Measurements from ENCODE around the gene C2CD4C. TPM values are rescaled to one million over a fixed set of nuclear protein-coding genes. Genes with fewer than 3 reads are reported as not detected.
"Not testable (repeated sequence)": the region's sequence is repeated elsewhere in the genome, so short reads cannot be mapped to it uniquely, and the experiment has no call there.

Gene C2CD4C
- total RNA-seq, 5 donors from 2014 or later (not counting 1 experiment from before 2014, with no cell fraction given), result 0.06 TPM; not detected in 4

DNA sequence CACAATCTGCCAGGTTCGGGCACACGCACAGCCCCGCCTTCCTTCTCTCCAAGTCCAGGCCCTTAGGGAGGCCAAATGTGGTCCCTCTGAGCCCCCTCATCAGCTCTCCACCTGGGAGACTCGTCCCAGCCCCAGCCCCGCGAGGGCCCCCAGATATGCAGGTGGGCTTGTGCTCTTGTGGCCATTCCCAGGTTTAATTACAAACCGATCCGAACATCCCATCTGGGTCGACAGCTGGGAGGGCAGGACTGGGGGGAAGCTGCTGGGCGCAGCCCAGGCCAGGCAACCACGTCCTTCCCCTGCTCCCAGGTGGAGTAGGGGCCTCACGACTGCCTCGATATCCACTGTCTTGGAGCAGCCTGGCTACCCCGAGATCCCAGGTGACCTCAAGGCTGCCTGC is 7.5 kb upstream of the C2CD4C start:
- ATAC-seq (replicated peaks in 1 of 4) (no peak), DNase-seq (no peak)
- H3K27me3 Mint-ChIP-seq, result peaks cover 0 to 2% of the 10 kb centered on the region in 2 donors
- Histone ChIP-seq H3K36me3 (ENCODE audit: control insufficient read depth in 2 of 2, extremely low read depth in 1 of 2, insufficient read depth in 1 of 2, low read length in 1 of 2) (no peaks in the 10 kb centered on the region), H3K27ac (ENCODE audit: low read length) (no peak overlapping the region), H3K4me1 (ENCODE audit: control insufficient read depth in 1 of 2, extremely low read depth in 1 of 2, insufficient read depth in 2 of 2, low read length in 2 of 2) (no peaks in the 10 kb centered on the region), H3K9me3 (no peaks in the 10 kb centered on the region), H3K4me3 (ENCODE audit: control insufficient read depth in 1 of 2, extremely low read depth in 1 of 2, low read length in 1 of 2) (no peak overlapping the region), H3K27me3 (replicated peaks in 1 of 2; ENCODE audit: control insufficient read depth in 2 of 2, extremely low read depth in 1 of 2, insufficient read depth in 2 of 2, low read length in 1 of 2) (peaks cover 0 to 42% of the 10 kb centered on the region in 2 experiments)
- H3K36me3 Mint-ChIP-seq, result no peaks in the 10 kb centered on the region
- CTCF ChIA-PET, result no interaction called here
- WGBS (ENCODE audit: insufficient coverage), result 71% methylated on average over 9 of the region's 14 CpGs
- H3K9me3 Mint-ChIP-seq, result no peaks in the 10 kb centered on the region
- H3K27ac Mint-ChIP-seq, result no peak overlapping the region
- no peaks in the 10 kb centered on the region for H3K4me1 Mint-ChIP-seq
- no peak overlapping the region for H3K4me3 Mint-ChIP-seq
- POLR2A ChIA-PET, result no interaction called here

DNA sequence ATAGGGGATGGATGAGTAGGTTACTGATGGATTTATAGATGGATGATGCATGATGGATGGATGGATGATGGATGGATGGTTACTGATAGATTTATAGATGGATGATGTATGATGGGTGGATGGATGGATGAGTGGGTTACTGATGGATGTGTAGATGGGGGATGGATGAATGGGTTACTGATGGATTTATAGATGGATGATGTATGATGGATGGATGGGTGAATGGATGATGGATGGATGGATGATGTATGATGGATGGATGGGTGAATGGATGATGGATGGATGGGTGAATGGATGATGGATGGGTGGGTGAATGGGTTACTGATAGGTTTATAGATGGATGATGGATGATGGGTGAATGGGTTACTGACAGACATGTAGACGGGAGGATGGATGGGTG is 6.3 kb upstream of the C2CD4C start:
- no peaks in the 10 kb centered on the region for H3K9me3 ChIP-seq
- H3K4me1 ChIP-seq (ENCODE audit: control insufficient read depth in 1 of 2, extremely low read depth in 1 of 2, insufficient read depth in 2 of 2, low read length in 2 of 2), result no peaks in the 10 kb centered on the region
- H3K27ac ChIP-seq (ENCODE audit: low read length), result no peak overlapping the region
- H3K36me3 Mint-ChIP-seq, result no peaks in the 10 kb centered on the region
- no peak overlapping the region for H3K4me3 ChIP-seq (ENCODE audit: control insufficient read depth in 1 of 2, extremely low read depth in 1 of 2, low read length in 1 of 2)
- H3K27me3 Mint-ChIP-seq, result peaks cover 0 to 3% of the 10 kb centered on the region in 2 donors
- ChIA-PET CTCF (no interaction called here), POLR2A (no interaction called here)
- no peaks in the 10 kb centered on the region for H3K4me1 Mint-ChIP-seq
- no peaks in the 10 kb centered on the region for H3K36me3 ChIP-seq (ENCODE audit: control insufficient read depth in 2 of 2, extremely low read depth in 1 of 2, insufficient read depth in 1 of 2, low read length in 1 of 2)
- DNase-seq, result no peak
- H3K27me3 ChIP-seq (replicated peaks in 1 of 2; ENCODE audit: control insufficient read depth in 2 of 2, extremely low read depth in 1 of 2, insufficient read depth in 2 of 2, low read length in 1 of 2), result peaks cover 0 to 49% of the 10 kb centered on the region in 2 experiments
- no peak for ATAC-seq (replicated peaks in 1 of 4)
- no peaks in the 10 kb centered on the region for H3K9me3 Mint-ChIP-seq
- H3K4me3 Mint-ChIP-seq, result no peak overlapping the region
- no peak overlapping the region for H3K27ac Mint-ChIP-seq
- 80% methylated on average over 1 of the region's 1 CpG for WGBS (ENCODE audit: insufficient coverage)

DNA sequence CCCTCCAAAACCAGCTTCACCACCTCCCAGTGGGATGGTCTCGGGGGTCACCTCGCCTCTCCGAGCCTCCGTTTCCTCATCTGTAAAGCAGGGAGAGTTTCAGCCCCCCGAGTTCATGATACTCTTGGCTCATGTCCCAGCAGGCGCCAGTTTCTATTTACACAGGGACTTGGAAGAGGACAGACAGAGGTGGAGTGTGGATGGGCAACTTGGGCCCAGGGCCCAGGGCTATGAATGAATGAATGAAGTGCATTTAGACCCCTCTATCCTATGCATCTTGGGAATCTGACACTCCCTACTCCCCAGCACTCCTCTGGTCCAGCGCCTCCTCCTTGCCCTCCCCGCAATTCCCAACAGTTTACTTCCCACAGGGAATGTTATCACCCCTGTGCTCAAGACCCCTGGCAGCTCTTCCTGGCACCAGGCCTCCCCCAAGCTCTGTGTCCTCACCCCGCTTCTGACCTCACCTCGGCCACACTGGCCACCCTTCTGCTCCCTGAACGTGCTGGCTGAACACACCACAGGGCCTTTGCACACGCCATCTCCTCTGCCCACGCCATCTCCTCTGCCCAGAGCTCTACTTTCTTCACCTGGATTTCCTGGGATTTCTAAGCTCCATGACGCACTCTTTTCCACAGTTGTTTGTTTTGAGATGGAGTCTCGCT is 4.9 kb upstream of the C2CD4C start:
- Mint-ChIP-seq H3K4me1 (peaks cover 6 to 7% (median 6%) of the 10 kb centered on the region in 3 donors), H3K27me3 (peaks cover 0 to 12% of the 10 kb centered on the region in 2 donors), H3K9me3 (no peaks in the 10 kb centered on the region), H3K36me3 (no peaks in the 10 kb centered on the region), H3K27ac (no peak overlapping the region), H3K4me3 (no peak overlapping the region)
- peaks cover 0 to 55% of the 10 kb centered on the region in 2 experiments for H3K27me3 ChIP-seq (replicated peaks in 1 of 2; ENCODE audit: control insufficient read depth in 2 of 2, extremely low read depth in 1 of 2, insufficient read depth in 2 of 2, low read length in 1 of 2)
- DNase-seq (no peak), ATAC-seq (replicated peaks in 1 of 4) (no peak)
- no peaks in the 10 kb centered on the region for H3K36me3 ChIP-seq (ENCODE audit: control insufficient read depth in 2 of 2, extremely low read depth in 1 of 2, insufficient read depth in 1 of 2, low read length in 1 of 2)
- ChIA-PET CTCF (no interaction called here), POLR2A (no interaction called here)
- H3K4me1 ChIP-seq (ENCODE audit: control insufficient read depth in 1 of 2, extremely low read depth in 1 of 2, insufficient read depth in 2 of 2, low read length in 2 of 2), result peaks cover 0 to 12% of the 10 kb centered on the region in 2 experiments
- 87% methylated on average over 8 of the region's 15 CpGs for WGBS (ENCODE audit: insufficient coverage)
- no peak overlapping the region for H3K4me3 ChIP-seq (ENCODE audit: control insufficient read depth in 1 of 2, extremely low read depth in 1 of 2, low read length in 1 of 2)
- no peaks in the 10 kb centered on the region for H3K9me3 ChIP-seq
- no peak overlapping the region for H3K27ac ChIP-seq (ENCODE audit: low read length)

DNA sequence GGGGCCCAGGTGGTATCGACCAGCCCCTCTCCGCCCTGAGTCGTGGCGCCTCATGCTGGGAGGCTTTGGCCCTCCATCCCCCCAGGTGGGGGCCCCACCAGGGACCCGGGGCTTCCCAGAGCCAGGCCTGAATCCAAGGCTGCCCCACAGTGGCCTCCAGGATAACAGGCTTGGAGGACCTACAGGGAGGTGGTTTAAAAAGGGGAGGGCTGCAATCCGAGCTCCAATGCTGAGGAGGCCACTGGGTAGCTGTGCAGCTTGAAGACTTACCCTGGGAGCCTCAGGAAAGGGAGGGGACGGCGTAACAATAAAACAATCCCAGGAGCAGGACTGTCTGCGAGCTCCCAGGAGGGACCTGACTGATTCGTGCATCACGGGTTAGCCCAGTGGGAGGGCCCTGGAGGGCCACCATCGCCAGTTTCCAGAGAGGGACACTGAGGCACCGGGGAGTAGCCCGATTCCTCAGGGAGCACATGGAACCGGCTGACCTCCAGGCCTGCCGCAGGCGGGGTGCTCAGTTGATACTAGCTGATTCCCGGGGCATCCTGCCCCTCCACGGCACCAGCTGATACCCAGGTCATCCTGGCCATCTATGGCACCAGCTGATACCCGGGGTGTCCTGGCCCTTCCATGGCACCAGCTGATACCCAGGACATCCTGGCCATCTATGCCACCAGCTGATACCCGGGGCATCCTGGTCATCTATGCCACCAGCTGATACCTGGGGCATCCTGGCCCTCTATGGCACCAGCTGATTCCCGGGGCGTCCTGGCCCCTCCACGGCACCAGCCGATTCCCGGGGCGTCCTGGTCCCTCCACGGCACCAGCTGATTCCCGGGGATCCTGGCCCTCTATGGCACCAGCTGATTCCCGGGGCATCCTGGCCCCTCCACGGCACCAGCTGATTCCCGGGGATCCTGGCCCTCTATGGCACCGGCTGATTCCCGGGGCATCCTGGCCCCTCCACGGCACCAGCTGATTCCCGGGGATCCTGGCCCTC is 3.7 kb upstream of the C2CD4C start:
- no peak overlapping the region for H3K27ac Mint-ChIP-seq
- POLR2A ChIA-PET, result no interaction called here
- Histone ChIP-seq H3K4me3 (ENCODE audit: control insufficient read depth in 1 of 2, extremely low read depth in 1 of 2, low read length in 1 of 2) (no peak overlapping the region), H3K36me3 (ENCODE audit: control insufficient read depth in 2 of 2, extremely low read depth in 1 of 2, insufficient read depth in 1 of 2, low read length in 1 of 2) (no peaks in the 10 kb centered on the region), H3K27me3 (replicated peaks in 1 of 2; ENCODE audit: control insufficient read depth in 2 of 2, extremely low read depth in 1 of 2, insufficient read depth in 2 of 2, low read length in 1 of 2) (peaks cover 0 to 66% of the 10 kb centered on the region in 2 experiments), H3K9me3 (no peaks in the 10 kb centered on the region), H3K27ac (ENCODE audit: low read length) (no peak overlapping the region), H3K4me1 (ENCODE audit: control insufficient read depth in 1 of 2, extremely low read depth in 1 of 2, insufficient read depth in 2 of 2, low read length in 2 of 2) (peaks cover 0 to 24% of the 10 kb centered on the region in 2 experiments)
- CTCF ChIA-PET, result interaction anchor here in 1 of 2 donors (0.5 kb wide), 1 partner anchor 1595 kb away, joined by 4 read pairs; no protein-coding TSS in a partner anchor
- WGBS (ENCODE audit: insufficient coverage), result 61% methylated on average over 22 of the region's 36 CpGs
- DNase-seq (no peak), ATAC-seq (replicated peaks in 1 of 4) (no peak)
- no peaks in the 10 kb centered on the region for H3K36me3 Mint-ChIP-seq
- no peak overlapping the region for H3K4me3 Mint-ChIP-seq
- H3K4me1 Mint-ChIP-seq, result peaks cover 6 to 7% (median 6%) of the 10 kb centered on the region in 3 donors
- no peaks in the 10 kb centered on the region for H3K9me3 Mint-ChIP-seq
- H3K27me3 Mint-ChIP-seq, result peaks cover 0 to 12% of the 10 kb centered on the region in 2 donors

DNA sequence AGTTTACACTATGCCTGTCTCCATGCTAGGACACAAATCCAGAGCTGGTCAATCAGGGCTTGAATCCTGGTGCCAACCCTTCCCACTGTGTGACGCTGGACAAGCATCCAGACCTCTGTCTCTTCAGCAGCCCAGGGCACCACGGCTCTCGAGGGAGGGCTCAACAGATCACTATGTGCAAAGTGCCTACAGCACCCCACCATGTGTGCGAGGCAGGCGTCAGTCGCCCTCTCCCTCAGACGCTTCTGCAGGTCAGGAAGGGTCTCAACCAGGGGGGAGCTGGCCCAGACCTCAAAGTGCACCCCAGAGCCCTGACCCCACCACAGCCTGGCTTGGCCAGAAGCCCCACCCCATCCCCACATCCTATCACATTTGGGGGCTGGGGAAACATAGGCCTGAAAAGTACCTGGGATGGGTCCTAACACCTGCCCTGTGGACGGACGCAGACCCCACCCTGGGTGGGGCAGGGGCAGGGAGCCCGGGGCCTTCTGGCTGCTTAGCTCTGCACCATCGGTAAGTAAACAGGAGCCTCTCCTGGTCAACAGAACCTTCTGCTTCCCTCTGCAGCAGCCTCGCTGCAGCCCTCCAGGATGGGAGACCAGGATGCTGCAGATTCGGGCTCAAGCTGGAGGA is 2.9 kb upstream of the C2CD4C start:
- H3K4me1 Mint-ChIP-seq, result peaks cover 6 to 7% (median 6%) of the 10 kb centered on the region in 3 donors
- 58% methylated on average over 13 of the region's 13 CpGs for WGBS (ENCODE audit: insufficient coverage)

DNA sequence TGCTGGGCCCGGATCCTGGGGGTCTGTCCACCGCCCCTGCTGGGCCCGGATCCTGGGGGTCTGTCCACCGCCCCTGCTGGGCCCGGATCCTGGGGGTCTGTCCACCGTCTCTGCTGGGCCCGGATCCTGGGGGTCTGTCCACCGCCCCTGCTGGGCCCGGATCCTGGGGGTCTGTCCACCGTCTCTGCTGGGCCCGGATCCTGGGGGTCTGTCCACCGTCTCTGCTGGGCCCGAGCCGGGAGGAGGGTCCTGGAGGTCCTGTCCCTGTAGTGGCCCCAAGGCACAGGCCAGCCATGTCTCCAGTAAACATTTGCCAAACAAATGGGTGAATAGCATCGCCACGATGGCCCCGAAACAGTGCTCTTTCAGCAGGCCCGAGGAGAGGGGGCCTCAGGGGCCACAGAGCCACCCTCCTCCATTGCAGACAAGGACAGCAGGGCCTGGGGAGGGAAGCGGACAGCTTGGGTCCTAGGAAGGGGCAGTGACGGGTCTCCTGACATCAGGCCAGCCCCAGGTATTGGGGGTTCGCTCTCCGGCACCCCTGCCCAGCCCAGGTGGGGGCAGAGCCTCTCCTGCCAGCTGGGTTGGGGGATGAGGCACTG is 2.3 kb upstream of the C2CD4C start:
- DNase-seq; POLR2A ChIA-PET; H3K4me3 ChIP-seq (ENCODE audit: control insufficient read depth in 1 of 2, extremely low read depth in 1 of 2, low read length in 1 of 2); ATAC-seq (replicated peaks in 1 of 4); H3K9me3 ChIP-seq; H3K4me1 Mint-ChIP-seq; H3K4me3 Mint-ChIP-seq; CTCF ChIA-PET; H3K27ac ChIP-seq (ENCODE audit: low read length); H3K27ac Mint-ChIP-seq; H3K36me3 ChIP-seq (ENCODE audit: control insufficient read depth in 2 of 2, extremely low read depth in 1 of 2, insufficient read depth in 1 of 2, low read length in 1 of 2); H3K36me3 Mint-ChIP-seq; H3K9me3 Mint-ChIP-seq: not testable (repeated sequence)
- peaks cover 0 to 15% of the 10 kb centered on the region in 2 donors for H3K27me3 Mint-ChIP-seq
- 70% methylated on average over 8 of the region's 22 CpGs for WGBS (ENCODE audit: insufficient coverage)
- Histone ChIP-seq H3K27me3 (replicated peaks in 1 of 2; ENCODE audit: control insufficient read depth in 2 of 2, extremely low read depth in 1 of 2, insufficient read depth in 2 of 2, low read length in 1 of 2) (peaks cover 0 to 74% of the 10 kb centered on the region in 2 experiments), H3K4me1 (ENCODE audit: control insufficient read depth in 1 of 2, extremely low read depth in 1 of 2, insufficient read depth in 2 of 2, low read length in 2 of 2) (peaks cover 0 to 24% of the 10 kb centered on the region in 2 experiments)

More for the DNA sequence above, 2.9 kb upstream of the C2CD4C start:
- ATAC-seq (replicated peaks in 1 of 4) (no peak), DNase-seq (no peak)
- H3K27me3 Mint-ChIP-seq, result peaks cover 0 to 12% of the 10 kb centered on the region in 2 donors
- POLR2A ChIA-PET, result no interaction called here
- H3K9me3 ChIP-seq, result no peaks in the 10 kb centered on the region
- no peaks in the 10 kb centered on the region for H3K36me3 Mint-ChIP-seq
- peaks cover 0 to 24% of the 10 kb centered on the region in 2 experiments for H3K4me1 ChIP-seq (ENCODE audit: control insufficient read depth in 1 of 2, extremely low read depth in 1 of 2, insufficient read depth in 2 of 2, low read length in 2 of 2)
- H3K4me3 Mint-ChIP-seq, result no peak overlapping the region
- no peaks in the 10 kb centered on the region for H3K9me3 Mint-ChIP-seq
- no peaks in the 10 kb centered on the region for H3K36me3 ChIP-seq (ENCODE audit: control insufficient read depth in 2 of 2, extremely low read depth in 1 of 2, insufficient read depth in 1 of 2, low read length in 1 of 2)
- CTCF ChIA-PET, result no interaction called here
- H3K27me3 ChIP-seq (replicated peaks in 1 of 2; ENCODE audit: control insufficient read depth in 2 of 2, extremely low read depth in 1 of 2, insufficient read depth in 2 of 2, low read length in 1 of 2), result peaks cover 0 to 68% of the 10 kb centered on the region in 2 experiments
- no peak overlapping the region for H3K27ac ChIP-seq (ENCODE audit: low read length)
- no peak overlapping the region for H3K27ac Mint-ChIP-seq
- H3K4me3 ChIP-seq (ENCODE audit: control insufficient read depth in 1 of 2, extremely low read depth in 1 of 2, low read length in 1 of 2), result no peak overlapping the region

Measured in T-cell (primary cell).